NB4 (cell line): ENCODE results near the gene LUM.

Source experiments
- DNase-seq: peaks from one replicate; pipeline ENCODE4 v3.0.0; 2010; ENCODE audit warnings: low read depth
- H3K4me3 ChIP-seq: one replicate; pipeline ENCODE4 v1.5.1; 2011; ENCODE audit warnings: mild to moderate bottlenecking, low read depth, low read length, moderate library complexity
- MAX ChIP-seq: IDR thresholded peaks from 2 replicates; pipeline ENCODE4 v1.6.1; 2011; ENCODE audit warnings: low read depth, low read length
- MYC ChIP-seq: IDR thresholded peaks from 2 replicates; pipeline ENCODE4 v1.6.1; 2011; ENCODE audit warnings: low read depth, low read length
- POLR2A ChIP-seq: IDR thresholded peaks from 2 replicates; pipeline ENCODE4 v1.6.1; 2011; ENCODE audit warnings: mild to moderate bottlenecking; ENCODE audit not compliant: insufficient read length; ENCODE audit errors: extremely low read depth
- TF ChIP-seq, protein P1 (sequence below): IDR thresholded peaks from one replicate; pipeline ENCODE4 v1.5.1; 2012; ENCODE audit warnings: low read depth, low read length

Gene LUM

DNA sequence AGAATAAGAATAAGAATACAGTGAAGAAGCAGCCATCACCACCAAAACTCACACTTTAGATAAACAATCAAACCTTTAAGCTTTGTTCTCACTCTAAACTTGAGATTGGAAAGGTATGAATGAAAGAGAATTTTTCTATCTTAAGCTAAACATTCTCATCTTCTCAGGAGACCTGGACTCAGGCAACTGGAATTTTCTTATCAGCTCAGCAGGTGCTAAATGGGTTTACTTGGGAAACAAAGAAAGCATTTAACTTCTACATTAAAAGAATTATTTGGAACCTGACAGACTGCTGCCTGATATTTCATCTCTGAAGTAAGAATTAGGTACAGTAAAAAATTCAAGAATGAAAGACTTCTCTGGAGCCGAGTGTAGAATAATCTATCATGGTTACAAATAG, 32.8 kb downstream of the LUM start:
- TF ChIP-seq POLR2A (no peak), MYC (no peak), MAX (no peak)
- TF ChIP-seq, protein P1, sequence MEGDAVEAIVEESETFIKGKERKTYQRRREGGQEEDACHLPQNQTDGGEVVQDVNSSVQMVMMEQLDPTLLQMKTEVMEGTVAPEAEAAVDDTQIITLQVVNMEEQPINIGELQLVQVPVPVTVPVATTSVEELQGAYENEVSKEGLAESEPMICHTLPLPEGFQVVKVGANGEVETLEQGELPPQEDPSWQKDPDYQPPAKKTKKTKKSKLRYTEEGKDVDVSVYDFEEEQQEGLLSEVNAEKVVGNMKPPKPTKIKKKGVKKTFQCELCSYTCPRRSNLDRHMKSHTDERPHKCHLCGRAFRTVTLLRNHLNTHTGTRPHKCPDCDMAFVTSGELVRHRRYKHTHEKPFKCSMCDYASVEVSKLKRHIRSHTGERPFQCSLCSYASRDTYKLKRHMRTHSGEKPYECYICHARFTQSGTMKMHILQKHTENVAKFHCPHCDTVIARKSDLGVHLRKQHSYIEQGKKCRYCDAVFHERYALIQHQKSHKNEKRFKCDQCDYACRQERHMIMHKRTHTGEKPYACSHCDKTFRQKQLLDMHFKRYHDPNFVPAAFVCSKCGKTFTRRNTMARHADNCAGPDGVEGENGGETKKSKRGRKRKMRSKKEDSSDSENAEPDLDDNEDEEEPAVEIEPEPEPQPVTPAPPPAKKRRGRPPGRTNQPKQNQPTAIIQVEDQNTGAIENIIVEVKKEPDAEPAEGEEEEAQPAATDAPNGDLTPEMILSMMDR, result no peak
- no peak for DNase-seq
- no peak overlapping the region for H3K4me3 ChIP-seq

- DNase-seq, result no peak
- H3K4me3 ChIP-seq, result no peak overlapping the region
- TF ChIP-seq, protein P1, result no peak
- TF ChIP-seq MYC (no peak), POLR2A (no peak), MAX (no peak)
Observed at GRCh38 chr12:91077228-91077954, 33.9 kb downstream of the LUM start.

GRCh38 chr12:91074851-91075250, 36.4 kb downstream of the LUM start:
- H3K4me3 ChIP-seq, result no peak overlapping the region
- no peak for DNase-seq
- no peak for TF ChIP-seq POLR2A
- TF ChIP-seq, protein P1, result no peak
- TF ChIP-seq MAX, result no peak
- TF ChIP-seq MYC, result no peak

DNA sequence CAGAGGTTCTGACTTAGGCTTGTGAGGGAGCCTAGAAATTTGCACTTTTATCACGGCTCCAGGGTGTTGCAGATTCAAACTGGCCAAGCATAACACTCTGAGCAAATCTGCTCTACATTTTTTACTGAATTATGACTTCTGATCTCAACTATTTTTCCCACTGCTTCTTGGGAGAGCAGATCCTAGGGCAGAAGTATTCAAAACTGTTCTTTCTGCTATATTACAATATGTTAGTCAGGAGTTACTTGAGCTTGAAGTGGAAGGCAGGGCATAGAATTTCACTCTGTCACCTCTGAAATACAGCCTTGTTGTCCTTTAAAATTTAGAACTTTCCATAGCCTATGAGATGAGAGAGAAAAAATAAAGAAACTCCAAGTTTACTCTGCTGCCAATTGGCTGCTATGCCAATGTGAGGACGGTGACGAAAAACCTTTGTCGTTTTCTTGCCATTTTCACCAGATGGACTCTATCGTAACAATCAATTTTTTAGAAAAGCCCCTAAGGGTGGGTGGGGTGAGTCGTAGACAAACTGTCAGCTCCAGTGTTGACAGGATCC, 37.1 kb downstream of the LUM start:
- no peak overlapping the region for H3K4me3 ChIP-seq
- DNase-seq, result no peak
- no peak for TF ChIP-seq MYC
- TF ChIP-seq MAX, result no peak
- no peak for TF ChIP-seq POLR2A
- TF ChIP-seq, protein P1, result no peak

DNA sequence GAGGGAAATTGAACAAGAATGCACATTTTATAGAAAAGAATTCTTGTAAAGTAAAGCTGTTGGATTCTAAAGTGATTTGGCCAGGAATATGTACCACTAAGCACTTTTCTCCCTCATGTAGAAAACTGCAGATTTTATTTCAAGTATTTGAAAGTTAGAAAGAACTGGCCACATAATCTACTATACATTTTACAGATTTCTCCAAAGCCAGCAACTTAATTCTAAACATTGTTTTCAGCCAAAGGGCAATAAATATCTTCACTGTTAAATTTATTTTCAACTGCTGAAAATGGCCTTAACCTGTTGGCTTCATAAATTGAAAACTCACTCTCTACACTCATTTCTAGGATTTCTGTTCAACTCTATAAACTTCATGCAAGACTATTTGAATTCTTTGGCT, 37.9 kb downstream of the LUM start:
- TF ChIP-seq MYC (no peak), MAX (no peak), POLR2A (no peak)
- TF ChIP-seq, protein P1, result no peak
- DNase-seq, result no peak
- H3K4me3 ChIP-seq, result no peak overlapping the region

GRCh38 chr12:91072931-91073330, 38.4 kb downstream of the LUM start:
- DNase-seq, result no peak
- no peak for TF ChIP-seq MYC
- TF ChIP-seq, protein P1, result no peak
- TF ChIP-seq POLR2A, result no peak
- no peak for TF ChIP-seq MAX
- no peak overlapping the region for H3K4me3 ChIP-seq
